Activated CD8-positive, alpha-beta memory T cell treated with anti-CD3 and anti-CD28 coated beads for 24 hours (primary cell): Measurements from ENCODE around the gene SPECC1.
"Not testable (repeated sequence)": the region's sequence is repeated elsewhere in the genome, so short reads cannot be mapped to it uniquely, and the experiment has no call there.

Experiments
- DNase-seq: peaks from one replicate; pipeline ENCODE4 v3.0.0-alpha.2; 2020

Gene SPECC1

GRCh38 chr17:20351405-20351804 lies 342.2 kb downstream of the SPECC1 start:
- not testable (repeated sequence) for DNase-seq

- DNase-seq = not testable (repeated sequence)
Observed at GRCh38 chr17:20352567-20352966, 343.4 kb downstream of the SPECC1 start.

- not testable (repeated sequence) for DNase-seq
Observed at GRCh38 chr17:20363846-20364245, 354.7 kb downstream of the SPECC1 start.
